Activated CD8-positive, alpha-beta memory T cell treated with anti-CD3 and anti-CD28 coated beads, Interleukin-2, amount 50 U/mL, for 48 hours (primary cell): ENCODE data around the gene ZBTB46.

Experiments used
- DNase-seq: peaks from one replicate; pipeline ENCODE4 v3.0.0-alpha.2; 2020

ZBTB46 gene

DNA sequence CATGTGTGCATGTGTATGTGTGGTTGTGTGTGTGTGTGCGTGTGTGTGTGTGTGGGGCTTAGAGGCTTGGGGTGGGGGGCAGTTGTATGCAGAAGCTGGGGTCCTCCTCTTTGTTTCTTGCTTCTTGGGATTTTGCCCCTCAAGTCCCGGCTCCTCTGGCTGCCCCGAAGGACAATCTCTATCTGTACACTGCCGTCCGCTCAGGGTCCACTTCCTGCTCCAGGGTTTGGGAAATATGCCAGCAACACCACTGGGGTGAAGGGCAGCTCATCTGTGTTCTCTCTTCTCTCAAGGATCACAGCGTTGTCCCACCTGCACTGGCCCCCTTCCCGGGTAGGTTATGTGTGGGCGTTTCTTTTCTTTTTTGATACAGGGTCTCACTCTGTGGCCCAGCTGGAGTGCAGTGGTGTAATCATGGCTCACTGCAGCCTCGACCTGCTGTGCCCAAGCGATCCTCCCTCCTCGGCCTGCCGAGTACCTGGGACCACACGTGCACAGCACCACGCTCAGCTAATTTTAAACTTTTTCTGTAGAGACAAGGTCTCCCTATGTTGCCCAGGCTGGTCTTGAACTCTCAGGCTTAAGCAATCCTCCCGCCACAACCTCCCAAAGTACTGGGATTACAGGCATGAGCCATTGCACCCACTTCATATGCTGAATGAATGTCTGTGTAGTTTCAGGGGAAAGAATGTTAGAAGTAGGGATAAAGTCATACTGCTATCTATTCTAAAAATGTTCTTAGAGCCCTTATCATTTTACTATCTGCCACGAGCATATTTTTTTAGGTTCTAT lies 65.8 kb downstream of the ZBTB46 start:
- no peak for DNase-seq

DNA sequence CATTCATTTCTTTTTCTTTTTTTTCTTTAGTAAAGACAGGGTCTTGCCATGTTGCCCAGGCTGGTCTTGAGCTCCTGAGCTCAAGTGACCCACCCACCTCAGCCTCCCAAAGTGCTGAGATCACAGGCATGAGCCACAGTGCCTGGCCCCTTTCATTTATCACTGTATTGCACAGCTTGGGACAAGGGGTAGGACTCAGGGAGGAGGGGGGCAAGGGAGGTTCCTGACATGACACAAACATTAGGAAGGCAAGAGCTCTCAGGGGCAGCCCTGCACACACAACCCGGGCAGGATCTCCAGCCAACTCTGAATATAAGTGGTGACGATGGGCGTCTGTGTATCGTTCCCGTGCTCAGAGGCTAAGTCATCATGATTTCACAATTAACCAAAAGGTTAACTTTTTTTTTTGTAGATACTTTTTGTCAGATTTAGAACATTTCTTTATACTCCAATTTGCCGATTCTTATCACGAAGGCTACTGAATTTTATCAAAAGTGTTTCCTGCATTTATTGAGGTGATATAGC lies 71.6 kb downstream of the ZBTB46 start:
- DNase-seq: no peak

DNA sequence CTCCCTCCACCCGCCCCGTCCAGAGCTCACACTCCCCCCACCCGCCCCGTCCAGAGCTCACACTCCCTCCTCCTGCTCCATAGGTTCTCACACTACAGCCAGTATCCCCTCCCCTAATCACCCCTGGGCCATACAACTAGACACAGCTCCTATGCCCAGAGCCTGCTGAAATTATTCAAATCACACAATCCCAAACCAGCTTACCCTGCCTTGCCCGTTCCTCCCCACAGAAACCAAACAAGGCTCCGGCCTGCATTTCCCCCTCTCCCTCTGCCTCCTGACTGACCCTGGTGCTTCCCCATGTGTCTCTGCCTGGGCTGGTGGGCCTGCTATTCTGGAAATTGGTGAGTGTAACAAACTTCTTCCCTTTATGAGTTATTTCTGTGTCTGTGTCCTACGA lies 72.9 kb downstream of the ZBTB46 start:
- DNase-seq: no peak

DNA sequence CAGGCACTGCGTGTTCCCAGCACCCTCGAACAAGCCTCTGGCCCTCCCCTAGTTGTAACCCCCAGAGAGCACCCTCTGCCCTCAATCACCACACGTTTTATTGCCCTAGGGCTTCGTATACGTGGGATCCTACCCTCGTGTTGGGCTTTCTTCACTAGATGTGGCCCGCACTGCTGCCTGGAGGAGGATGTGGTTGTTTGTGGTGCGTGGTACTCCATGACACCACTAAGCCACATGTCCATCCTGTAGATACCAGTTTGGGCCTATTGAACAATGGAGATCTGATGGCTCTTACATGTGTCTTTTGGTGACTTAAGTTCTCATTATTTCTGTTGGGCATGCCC lies 74.4 kb downstream of the ZBTB46 start:
- no peak for DNase-seq

DNA sequence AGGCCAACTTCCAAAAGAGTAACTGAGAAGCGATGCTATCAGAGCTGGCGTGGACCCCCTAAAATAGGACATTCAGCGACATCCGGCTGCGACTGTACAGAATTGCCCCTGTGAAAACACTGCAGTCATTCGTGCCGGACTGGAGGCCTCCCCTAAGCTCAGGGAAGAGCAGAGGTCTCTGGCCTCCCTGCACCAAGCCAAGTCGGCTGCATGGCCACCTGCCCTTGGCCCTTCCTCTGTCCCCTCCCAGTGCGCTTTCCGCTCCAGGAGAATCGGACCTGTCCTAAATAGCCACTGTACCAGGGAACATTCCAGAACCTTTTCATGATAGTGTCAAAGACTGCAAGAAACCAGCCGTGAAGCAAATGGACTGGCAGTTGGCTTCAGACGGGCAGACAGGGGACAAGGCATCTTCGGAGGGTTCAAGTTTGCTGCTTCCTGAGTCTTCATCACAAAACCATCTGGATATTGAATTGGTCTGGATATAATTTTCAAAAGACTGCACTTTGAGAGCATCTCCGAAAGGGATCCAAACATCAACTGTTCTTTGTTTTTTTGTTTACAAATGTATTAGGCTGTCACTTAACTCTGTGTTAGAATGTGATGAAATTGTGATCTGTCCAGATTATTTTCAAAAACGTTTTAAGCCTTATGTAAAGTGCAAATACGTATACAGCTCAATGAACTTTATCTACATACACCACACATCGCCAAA lies 75.0 kb downstream of the ZBTB46 start:
- no peak for DNase-seq

DNA sequence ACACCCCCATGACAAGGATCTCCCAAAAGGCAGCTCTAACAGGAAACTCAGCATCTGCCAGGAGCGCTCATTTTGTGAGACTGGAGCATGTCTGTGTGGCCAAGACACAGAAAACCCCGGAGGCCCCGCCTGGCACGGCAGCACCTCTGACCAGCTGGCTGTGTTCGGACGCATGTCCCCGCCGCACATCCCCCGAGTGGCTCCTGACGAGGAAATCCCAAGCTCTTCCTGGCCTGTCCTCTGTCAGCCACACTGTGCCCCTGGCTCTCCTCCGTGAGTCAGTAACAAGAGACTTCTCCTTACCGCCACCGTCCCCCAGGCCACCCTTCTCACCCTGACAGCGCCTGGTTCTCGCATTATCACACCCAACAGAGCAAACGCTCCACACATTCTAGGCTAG lies 77.1 kb downstream of the ZBTB46 start:
- no peak for DNase-seq

DNA sequence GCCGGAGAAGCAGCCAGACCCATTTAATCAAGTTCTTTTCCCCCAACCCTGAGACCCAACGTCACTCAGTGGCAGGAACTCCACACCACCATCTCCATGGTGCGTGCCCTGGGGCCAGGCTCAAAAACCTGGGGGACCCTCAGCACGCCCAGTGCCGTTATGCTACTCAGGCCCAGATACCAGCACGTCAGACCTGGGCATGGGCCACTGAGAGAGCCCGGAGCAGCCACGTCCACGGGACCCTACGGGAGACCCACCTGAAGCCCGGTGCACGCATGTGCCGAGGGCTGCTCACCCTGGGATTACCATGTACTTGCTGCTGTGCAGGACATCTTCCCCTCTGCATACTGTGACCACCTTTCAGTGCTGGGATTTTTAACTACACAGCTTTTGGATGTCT lies 77.7 kb downstream of the ZBTB46 start:
- DNase-seq: no peak

DNA sequence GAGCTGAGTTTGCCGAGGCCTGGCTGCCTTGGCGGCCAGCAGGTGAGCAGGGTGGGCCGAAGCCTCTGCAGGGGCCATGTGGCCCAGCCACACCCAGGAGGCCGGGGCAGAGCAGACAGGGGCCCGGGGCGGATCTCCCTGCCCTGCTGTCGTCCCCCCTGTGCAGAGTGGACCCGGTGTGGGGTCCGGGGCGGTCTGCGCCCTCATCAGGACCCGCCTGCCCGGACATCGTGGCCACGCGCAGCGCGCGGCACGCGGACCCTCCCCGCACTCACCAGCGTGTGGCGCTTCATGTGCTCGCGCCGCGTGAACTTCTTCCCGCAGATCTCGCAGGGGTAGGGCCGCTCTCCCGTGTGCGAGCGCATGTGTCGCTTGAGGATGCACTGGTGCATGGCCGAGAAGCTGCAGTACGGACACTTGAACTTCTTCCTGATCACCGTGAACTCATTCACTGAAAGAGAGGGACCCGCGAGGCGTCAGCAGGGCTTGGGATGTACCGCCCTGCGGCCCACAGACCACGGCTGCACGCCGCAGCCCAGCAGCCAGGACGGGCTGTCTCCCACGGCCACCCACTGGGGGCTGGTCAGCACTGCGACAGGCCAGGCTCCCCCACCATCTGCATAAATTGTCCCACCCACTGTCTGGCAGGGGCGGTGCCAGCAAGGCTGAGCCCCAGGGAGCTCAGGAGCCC lies 78.5 kb downstream of the ZBTB46 start:
- DNase-seq: no peak

DNA sequence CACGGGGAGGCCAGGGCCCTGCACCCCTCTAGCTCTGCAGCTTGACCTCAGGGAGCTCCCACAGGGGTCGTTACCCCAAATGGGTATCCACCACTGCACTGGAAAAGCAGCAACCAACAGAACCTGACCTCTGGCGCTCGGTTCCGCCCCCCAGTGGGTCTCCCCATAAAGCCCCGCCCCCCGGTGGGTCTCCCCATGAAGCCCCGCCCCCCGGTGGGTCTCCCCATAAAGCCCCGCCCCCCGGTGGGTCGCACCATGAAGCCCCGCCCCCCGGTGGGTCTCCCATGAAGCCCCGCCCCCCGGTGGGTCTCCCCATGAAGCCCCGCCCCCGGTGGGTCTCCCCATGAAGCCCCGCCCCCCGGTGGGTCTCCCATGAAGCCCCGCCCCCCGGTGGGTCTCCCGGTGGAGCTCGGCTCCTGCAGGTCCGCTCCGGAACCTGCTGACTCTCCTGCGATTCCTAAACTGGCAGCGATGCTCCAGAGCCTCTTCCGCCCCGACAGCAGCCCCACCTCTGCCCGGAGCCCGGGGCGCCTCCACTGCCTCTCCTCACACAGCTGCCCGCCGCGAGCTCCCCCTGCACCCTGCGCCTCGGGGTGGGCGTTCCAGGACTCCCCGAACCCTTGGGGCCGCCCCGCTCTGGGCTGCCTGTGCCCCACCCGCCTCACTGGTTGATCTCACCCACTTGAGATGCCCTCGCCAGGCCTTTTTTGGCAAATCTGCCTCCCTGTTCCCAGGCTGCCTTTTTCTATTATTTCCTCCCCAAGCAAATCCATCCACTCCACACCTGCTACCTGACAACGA lies 79.4 kb downstream of the ZBTB46 start:
- no peak for DNase-seq

DNA sequence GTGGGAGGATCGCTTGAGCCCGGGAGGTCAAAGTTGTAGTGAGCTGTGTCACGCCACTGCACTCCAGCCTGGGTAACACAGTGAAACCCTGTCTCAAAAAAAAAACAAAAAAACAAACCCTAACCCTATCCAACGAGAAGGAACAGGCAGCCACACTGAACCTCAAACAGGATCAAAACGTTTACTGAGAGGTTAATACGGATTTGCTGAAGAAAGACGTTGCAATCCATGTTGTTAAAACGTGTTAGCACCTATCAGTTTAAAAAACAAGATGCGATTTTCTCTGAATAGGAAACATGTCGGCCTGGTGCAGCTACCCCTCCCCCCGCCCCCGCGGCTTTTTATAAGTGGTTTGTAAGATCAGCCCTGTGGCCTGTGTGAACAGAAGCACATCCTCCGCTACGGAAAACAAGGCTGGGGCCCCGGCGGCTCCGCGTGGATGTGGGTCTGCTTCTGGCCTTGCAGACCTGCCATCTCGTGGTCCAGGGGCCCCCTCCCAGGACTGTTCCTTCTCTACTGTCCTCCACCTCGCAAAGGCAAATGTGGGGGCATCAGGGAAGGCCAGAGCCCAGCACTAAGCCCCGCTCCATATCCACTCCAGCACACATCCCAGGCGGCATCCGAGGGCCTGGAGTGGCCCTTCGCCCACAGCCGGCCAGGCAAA lies 80.1 kb downstream of the ZBTB46 start:
- DNase-seq: peak; percentile 81

DNA sequence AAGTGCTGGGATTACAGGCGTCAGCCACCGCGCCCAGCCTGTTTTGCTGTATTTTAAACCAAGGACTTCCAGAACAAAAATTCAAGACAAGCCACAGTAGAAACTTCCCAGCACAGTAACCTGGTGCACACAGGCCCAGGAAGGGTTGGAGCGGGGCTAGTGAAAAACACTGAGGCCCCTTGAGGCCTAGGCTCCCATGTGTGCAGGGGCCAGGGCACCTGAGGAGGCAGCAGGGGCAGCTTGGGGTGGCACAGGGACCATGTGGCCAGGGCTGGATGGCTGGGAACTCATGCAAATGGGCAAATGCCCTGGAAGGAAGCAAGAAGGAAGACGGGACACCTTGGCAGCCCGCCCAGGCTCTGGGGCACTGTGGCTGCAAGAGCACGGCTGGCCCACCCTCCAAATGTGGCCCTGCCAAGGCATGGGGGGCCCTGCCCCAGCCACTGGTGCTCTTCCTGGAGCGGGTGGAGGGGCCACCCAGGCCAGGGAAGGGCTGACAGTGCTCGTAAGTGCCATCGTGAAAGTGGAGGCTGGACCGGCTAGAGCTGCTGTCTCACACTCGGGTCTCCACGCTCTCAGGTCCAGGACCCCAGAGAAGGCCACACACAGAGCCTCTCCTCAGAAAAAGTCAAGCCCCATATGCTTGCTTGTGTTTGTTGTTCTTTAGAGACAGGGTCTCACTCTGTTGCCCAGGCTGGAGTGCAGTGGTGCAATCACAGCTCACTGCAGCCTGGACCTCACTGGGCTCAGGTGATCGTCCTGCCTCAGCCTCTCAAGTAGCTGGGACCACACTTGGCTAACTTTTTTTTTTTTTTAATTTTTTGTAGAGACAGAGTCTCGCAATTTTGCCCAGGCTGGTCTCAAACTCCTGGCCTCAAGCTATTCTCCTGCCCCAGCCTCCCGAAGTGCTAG lies 81.2 kb downstream of the ZBTB46 start:
- no peak for DNase-seq

DNA sequence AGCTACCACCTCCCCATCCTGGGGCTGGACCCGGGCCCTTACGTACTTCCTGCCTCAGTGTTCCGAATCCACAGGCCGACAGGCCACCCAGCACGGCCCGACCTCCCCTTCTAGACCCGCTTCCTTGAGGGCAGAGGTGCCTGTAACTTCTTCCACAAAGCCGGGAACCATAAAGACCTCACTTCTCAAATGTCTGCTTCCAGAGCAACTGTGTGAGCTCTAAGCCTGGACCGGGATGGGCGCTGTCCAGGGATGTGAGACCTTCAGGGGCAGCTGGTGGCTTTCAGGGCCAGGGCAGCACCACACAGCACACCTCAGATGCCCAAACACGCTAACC lies 82.2 kb downstream of the ZBTB46 start:
- DNase-seq: no peak

DNA sequence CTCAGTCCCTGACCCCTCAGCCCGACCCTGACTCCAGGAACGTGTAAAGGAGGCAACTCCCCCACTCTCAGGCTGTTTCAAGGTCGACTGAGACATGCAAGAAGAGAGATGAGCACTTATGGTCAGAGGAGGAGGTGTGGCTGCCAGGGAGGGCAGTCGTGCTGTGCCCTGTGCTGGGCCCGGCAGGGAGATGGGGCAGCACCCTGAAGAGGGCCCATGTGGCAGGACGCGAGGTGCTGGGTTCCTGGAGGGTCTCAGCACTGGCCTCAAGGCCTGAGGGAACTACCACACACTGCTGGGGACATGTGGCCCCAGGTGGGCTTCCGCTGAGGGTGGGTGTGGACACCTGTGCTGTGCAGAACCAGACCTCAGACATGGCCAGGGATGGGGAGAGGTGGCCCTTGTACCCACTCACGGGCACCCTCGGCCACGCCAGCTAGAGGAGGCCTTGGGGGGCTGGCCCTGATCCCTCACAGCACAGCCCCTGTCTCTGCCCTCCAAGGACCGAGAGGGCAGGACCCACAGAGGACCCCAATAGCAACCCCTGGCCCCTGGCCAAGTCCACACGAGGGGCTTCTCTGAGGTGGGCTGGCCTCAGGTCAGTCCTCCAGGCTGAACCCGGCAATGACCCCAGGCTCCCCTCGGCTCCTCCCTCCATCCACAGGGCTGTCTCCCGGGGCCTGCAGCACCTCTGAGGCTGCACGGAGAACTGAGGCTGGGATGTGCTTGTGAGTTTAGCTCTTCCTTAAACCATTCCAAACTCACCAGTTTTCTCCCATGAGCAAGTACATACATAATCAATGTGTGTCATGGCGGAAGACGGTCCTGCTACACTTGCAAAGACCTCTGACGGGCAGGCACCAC lies 82.8 kb downstream of the ZBTB46 start:
- DNase-seq: no peak

DNA sequence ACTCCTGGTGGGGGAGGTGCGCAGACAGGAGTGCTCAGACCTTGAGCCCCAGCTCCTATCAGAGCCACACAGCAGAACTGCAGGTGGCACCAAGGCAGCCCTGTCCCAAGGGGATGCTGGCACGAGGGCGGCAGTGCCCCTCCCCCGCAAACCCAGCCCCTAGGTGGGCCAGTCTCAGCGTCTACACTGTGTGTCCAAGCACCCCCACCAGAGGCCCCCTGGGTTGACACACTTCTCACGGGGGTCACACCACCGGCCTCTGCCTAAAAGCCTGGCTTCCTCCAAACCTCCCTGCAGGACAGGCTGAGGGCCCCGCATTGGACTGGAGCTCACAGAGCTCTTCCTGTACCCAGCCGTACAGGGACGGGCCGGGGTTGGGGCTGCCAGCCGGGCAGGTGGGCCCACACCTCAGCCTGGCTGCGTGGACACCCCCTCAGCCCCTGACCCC lies 83.4 kb downstream of the ZBTB46 start:
- DNase-seq: no peak

DNA sequence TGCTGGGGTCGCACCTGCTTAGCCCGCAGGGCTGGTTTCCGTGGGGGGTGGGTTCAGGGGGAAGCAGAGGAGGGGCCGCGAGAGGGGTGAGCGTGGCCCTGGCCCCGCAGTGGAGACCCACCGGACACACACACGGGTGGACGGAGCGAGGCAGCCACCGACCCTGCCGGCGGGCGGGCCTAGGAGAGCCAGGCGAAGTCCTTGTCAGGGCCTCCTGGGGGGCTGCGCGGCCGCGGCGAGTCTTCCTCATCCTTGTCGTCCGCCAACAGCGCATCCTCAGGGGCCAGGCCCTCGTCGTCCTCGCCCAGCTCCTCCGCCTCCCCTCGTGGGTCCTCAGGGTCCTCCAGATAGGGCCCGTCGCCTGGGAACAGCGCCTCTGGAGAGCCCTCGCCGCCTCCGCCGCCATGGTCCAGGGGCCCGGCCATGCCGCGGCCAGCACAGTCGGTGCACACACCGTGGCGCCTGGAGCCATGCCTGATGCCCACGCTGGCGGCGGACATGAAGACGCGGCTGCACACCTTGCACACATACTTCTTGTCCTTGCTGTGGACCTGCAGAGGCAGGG lies 84.2 kb downstream of the ZBTB46 start:
- DNase-seq: no peak

DNA sequence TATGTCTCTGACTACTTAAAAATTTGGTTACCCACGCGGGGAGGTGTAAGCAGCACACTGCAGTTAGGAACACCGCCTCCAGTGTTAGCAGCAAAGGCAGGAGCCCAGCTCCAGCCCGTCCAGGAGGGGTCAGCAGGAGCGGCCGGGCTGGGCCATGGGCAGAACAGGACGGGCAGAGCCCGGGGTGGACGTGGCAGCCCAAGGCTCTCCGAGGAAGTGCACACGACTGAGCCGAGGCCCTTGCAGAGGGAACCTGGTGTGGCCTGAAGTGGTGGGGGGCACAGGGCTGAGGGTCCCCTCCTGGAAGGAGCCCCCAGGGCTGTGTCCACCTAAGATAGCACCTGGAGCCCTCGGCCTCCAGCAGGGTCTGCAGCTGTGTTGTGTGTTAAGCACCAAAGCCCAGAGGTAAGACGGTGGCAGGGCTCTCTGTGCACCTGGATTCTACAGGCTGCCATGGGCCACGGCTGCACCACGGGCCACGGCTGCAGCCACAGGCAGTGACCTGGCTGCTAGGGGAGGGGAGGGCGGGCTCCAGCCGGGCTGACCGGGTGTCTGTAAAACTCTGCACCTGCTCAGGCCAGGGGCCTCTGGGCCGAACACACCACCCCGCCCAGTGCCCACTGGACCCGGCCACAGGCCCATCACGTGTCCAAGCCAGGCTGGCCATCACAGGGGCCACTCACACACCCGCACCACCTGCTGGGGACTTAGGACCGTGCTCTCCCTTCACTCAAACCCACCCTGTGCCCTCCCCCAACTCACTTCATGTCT lies 84.9 kb downstream of the ZBTB46 start:
- no peak for DNase-seq

DNA sequence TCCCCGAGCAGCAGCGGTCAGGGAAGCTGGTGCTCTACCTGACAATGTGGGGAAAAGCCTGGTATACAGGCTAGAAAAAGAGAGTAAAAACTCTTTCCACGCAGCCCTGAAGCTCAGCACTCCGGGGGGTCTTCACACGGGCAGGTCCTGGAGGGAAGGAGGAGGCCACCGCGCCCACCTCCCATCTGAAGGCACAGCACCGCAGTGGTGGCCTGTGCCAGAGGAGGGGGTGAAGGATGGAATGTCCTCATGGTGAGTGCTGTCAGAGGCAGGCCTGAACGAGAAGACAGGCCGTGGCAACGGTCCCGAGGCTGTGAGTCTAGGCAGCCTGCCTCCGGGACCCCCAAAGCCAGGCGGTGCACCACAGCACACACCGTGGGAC lies 85.6 kb downstream of the ZBTB46 start:
- no peak for DNase-seq

DNA sequence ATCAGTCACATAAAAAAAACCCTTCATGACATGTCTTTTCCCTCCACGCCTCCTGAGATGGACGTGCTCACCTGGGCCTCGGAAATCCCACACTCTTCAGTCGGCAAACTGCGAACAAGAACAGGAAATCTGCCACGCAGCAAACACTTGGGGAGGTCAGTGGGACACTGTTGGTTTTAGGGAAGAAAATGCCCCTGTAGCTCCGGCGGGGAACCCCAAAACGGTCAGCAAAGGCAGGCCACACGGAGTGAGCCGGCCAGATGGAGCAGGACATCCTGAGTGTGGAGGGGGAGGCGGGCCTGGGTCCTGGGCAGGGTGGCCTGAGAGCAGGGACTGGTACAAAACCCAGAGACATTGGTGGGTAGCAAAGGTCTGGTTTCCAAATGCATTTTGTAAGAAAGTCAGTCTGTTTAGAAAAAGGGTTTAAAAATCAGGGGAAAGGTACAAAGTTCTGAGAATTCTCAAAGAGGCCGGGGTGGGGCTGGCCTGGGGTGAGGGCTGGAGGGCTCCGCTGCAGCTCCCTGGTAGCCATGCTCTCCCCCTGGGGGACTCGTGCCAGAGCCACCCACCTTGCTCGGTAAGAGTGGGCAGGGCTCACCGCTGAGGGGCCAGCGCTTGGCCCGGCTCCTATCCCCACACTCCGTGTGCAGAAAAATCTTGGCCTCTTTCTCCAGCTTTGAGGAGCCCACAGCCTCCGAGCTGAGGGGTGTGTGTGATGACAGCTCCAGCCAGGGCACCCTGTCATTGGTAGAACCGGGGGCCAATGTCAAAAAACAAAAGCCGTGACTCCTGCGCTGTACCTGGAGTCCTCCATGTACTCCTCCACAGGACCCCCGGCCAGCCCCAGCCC lies 86.3 kb downstream of the ZBTB46 start:
- DNase-seq: no peak
